HCT116 (cell line): Measurements from ENCODE around the gene YBEY. TPM values are rescaled to one million over a fixed set of nuclear protein-coding genes. Genes with fewer than 3 reads are reported as not detected.

ENCODE experiments used
- ATAC-seq: fragments of 200-7000 bp; cut with Tn5 transposase; 2 replicates; pipeline ENCODE4 v1.9.1; 2020; ENCODE audit warnings: mild to moderate bottlenecking, moderate library complexity
- BruUV-seq: library from RNA; stranded (reverse); fragments of 400-500 nt; replicated peaks from 2 replicates; lab custom pipeline; 2021; lab: Mats Ljungman, UMichigan
- CTCF ChIA-PET: fragments of 300-600 bp; sonication (Branson Sonifier 250); formaldehyde crosslinking; loops from one replicate; lab custom pipeline; 2021; ENCODE audit warnings: antibody characterized with exemption; lab: Charles Lee
- POLR2A ChIA-PET: fragments of 300-600, 350-600 bp; sonication (Branson Sonifier 250); formaldehyde crosslinking; loops from one replicate; lab custom pipeline; 2021; ENCODE audit warnings: antibody characterized with exemption; lab: Charles Lee
- RAD21 ChIA-PET, 2 experiments: fragments of 300-600 bp; sonication (Branson Sonifier 250); formaldehyde crosslinking; loops; one replicate each; lab custom pipeline; 2023; ENCODE audit warnings: low total read pairs in 2 of 2; ENCODE audit not compliant: uncharacterized antibody in 2 of 2, unreplicated experiment in 2 of 2, low non-redundant PET in 1 of 2; lab: Charles Lee
- DNase-seq: peaks from one replicate; pipeline ENCODE4 v3.0.0-alpha.2; 2010; ENCODE audit warnings: low read depth, low spot score
- H2AFZ ChIP-seq: fragments of 200-600 bp; shearing (Covaris generic), sonication (generic); 2 replicates; pipeline ENCODE4 v1.6.1; 2017; ENCODE audit warnings: low read depth, mixed run types, mixed read lengths, antibody characterized with exemption, low read length; ENCODE audit not compliant: poor library complexity, severe bottlenecking
- H3K27ac ChIP-seq: 2 replicates; pipeline ENCODE4 v1.5.1; 2012; ENCODE audit warnings: low read depth, low read length
- H3K27me3 ChIP-seq: fragments of 200-600 bp; sonication (generic); 2 replicates; pipeline ENCODE4 v1.6.1; 2016; ENCODE audit warnings: mixed run types, low read length, mixed read lengths; ENCODE audit not compliant: insufficient read depth
- H3K36me3 ChIP-seq, 2 experiments: fragments of 200-500 bp in 1 of 2; fragments of 200-600 bp in 1 of 2; sonication (Bioruptor generic) in 1 of 2; sonication (generic) in 1 of 2; 2 replicates each; pipeline versions ENCODE4 v1.5.1 to v1.6.1; 2014 to 2016; ENCODE audit warnings: low read length in 2 of 2, inconsistent platforms in 1 of 2, mixed read lengths in 1 of 2, mixed run types in 1 of 2; ENCODE audit not compliant: insufficient read depth in 2 of 2, control insufficient read depth in 1 of 2
- H3K4me1 ChIP-seq, 2 experiments: fragments of 200-600 bp in 1 of 2; sonication (generic) in 1 of 2; 2 replicates each; pipeline versions ENCODE4 v1.5.1 to v1.6.1; 2012 to 2017; ENCODE audit warnings: low read length in 2 of 2, inconsistent platforms in 1 of 2, mild to moderate bottlenecking in 1 of 2, mixed read lengths in 1 of 2, mixed run types in 1 of 2, moderate library complexity in 1 of 2; ENCODE audit not compliant: insufficient read depth in 2 of 2, control insufficient read depth in 1 of 2
- H3K4me2 ChIP-seq: fragments of 200-600 bp; sonication (generic); 2 replicates; pipeline ENCODE4 v1.6.1; 2017; ENCODE audit warnings: mixed run types, low read length, mixed read lengths
- H3K4me3 ChIP-seq, 2 experiments: fragments of 200-600 bp in 1 of 2; sonication (generic) in 1 of 2; replicated peaks in 1 of 2; 2 replicates each; pipeline ENCODE4 v1.5.1; 2011 to 2016; ENCODE audit warnings: low read length in 2 of 2, control low read depth in 1 of 2, low read depth in 1 of 2, mild to moderate bottlenecking in 1 of 2, mixed read lengths in 1 of 2, mixed run types in 1 of 2
- H3K79me2 ChIP-seq: fragments of 200-600 bp; sonication (generic); 2 replicates; pipeline ENCODE4 v1.6.1; 2017; ENCODE audit warnings: mild to moderate bottlenecking, mixed run types, low read length, moderate library complexity, mixed read lengths; ENCODE audit not compliant: insufficient read depth
- H3K9ac ChIP-seq: fragments of 200-600 bp; sonication (generic); 2 replicates; pipeline ENCODE4 v1.6.1; 2016; ENCODE audit warnings: low read length, mixed read lengths
- H3K9me2 ChIP-seq: fragments of 200-600 bp; sonication (generic), shearing (Covaris generic); 2 replicates; pipeline ENCODE4 v1.6.1; 2017; ENCODE audit warnings: mixed run types, mild to moderate bottlenecking, moderate library complexity; ENCODE audit not compliant: insufficient read depth
- H3K9me3 ChIP-seq, 2 experiments: fragments of 200-500 bp in 1 of 2; fragments of 200-600 bp in 1 of 2; sonication (Bioruptor generic) in 1 of 2; sonication (generic) in 1 of 2; 2 replicates each; pipeline ENCODE4 v1.6.1; 2014 to 2017; ENCODE audit warnings: low read length in 2 of 2, mixed read lengths in 2 of 2, inconsistent platforms in 1 of 2, low read depth in 1 of 2, mild to moderate bottlenecking in 1 of 2, mixed run types in 1 of 2, moderate library complexity in 1 of 2; ENCODE audit not compliant: control insufficient read depth in 1 of 2, insufficient read depth in 1 of 2
- H4K20me1 ChIP-seq: fragments of 200-600 bp; sonication (generic), shearing (Covaris generic); 2 replicates; pipeline ENCODE4 v1.6.1; 2017; ENCODE audit warnings: mixed run types, mild to moderate bottlenecking, moderate library complexity; ENCODE audit not compliant: insufficient read depth
- CBX3 ChIP-seq: IDR thresholded peaks from 2 replicates; pipeline ENCODE4 v1.6.1; 2012; ENCODE audit warnings: low read depth
- CEBPB ChIP-seq: IDR thresholded peaks from 2 replicates; pipeline ENCODE4 v1.6.1; 2012; ENCODE audit warnings: low read depth
- EGR1 ChIP-seq: IDR thresholded peaks from 2 replicates; pipeline ENCODE4 v1.6.1; 2012; ENCODE audit warnings: low read depth
- ELF1 ChIP-seq: IDR thresholded peaks from 2 replicates; pipeline ENCODE4 v1.6.1; 2012; ENCODE audit warnings: low read depth, borderline replicate concordance
- EZH2 ChIP-seq: fragments of 200-600 bp; sonication (generic); IDR thresholded peaks from 2 replicates; pipeline ENCODE4 v1.6.1; 2017; ENCODE audit warnings: antibody characterized with exemption, mixed run types
- EZH2phosphoT487 ChIP-seq: fragments of 200-600 bp; IDR thresholded peaks from 2 replicates; pipeline ENCODE4 v1.6.1; 2018; ENCODE audit warnings: antibody characterized with exemption, borderline replicate concordance
- FOSL1 ChIP-seq: IDR thresholded peaks from 2 replicates; pipeline ENCODE4 v1.6.1; 2012; ENCODE audit warnings: low read depth
- JUND ChIP-seq: IDR thresholded peaks from 2 replicates; pipeline ENCODE4 v1.6.1; 2012
- RAD21 ChIP-seq: IDR thresholded peaks from 2 replicates; pipeline ENCODE4 v1.6.1; 2012; ENCODE audit warnings: low read depth, mild to moderate bottlenecking
- SIN3A ChIP-seq: IDR thresholded peaks from 2 replicates; pipeline ENCODE4 v1.6.1; 2012; ENCODE audit warnings: low read depth
- SP1 ChIP-seq: IDR thresholded peaks from 2 replicates; pipeline ENCODE4 v1.6.1; 2012; ENCODE audit warnings: low read depth
- TCF7L2 ChIP-seq: IDR thresholded peaks from 2 replicates; pipeline ENCODE4 v1.7.0; 2011; ENCODE audit warnings: borderline replicate concordance, inconsistent platforms; ENCODE audit not compliant: insufficient read depth, insufficient read length; ENCODE audit errors: extremely low read depth
- YY1 ChIP-seq: IDR thresholded peaks from 2 replicates; pipeline ENCODE4 v1.6.1; 2011; ENCODE audit warnings: low read length, low read depth, moderate library complexity, mild to moderate bottlenecking; ENCODE audit not compliant: insufficient replicate concordance; ENCODE audit errors: extremely low read depth
- ZNF274 ChIP-seq: fragments of 200-500 bp; sonication (Bioruptor generic); IDR thresholded peaks from 2 replicates; pipeline ENCODE4 v1.6.1; 2014; ENCODE audit warnings: mild to moderate bottlenecking, low read depth, low read length, inconsistent platforms
- intact Hi-C: fragments of 100-400 bp; cut with micrococcal nuclease; formaldehyde crosslinking; loops from 2 replicates; pipeline ENCODE4 v1.10.0; 2022
- total RNA-seq: library from RNA; stranded (reverse); gene quantifications from one replicate; pipeline ENCODE4 v1.2.1, GENCODE V29; 2021; ENCODE audit not compliant: unreplicated experiment
- TF ChIP-seq, protein P1 (sequence below): IDR thresholded peaks from 2 replicates; pipeline ENCODE4 v1.6.1; 2012
- TF ChIP-seq, protein P2 (sequence below): IDR thresholded peaks from 2 replicates; pipeline ENCODE4 v1.6.1; 2012
- TF ChIP-seq, protein P3 (sequence below): IDR thresholded peaks from 2 replicates; pipeline ENCODE4 v1.6.1; 2011; ENCODE audit warnings: mild to moderate bottlenecking, low read length, moderate library complexity; ENCODE audit not compliant: insufficient replicate concordance; ENCODE audit errors: extremely low read depth
- TF ChIP-seq, protein P4 (sequence below), 3 experiments: fragments of 200-600 bp in 1 of 3; sonication (generic) in 1 of 3; IDR thresholded peaks in 2 of 3; conservative IDR thresholded peaks in 1 of 3; 2 replicates each; pipeline ENCODE4 v1.5.1; 2012 to 2017; ENCODE audit warnings: low read depth in 2 of 3, low read length in 2 of 3, antibody characterized with exemption in 1 of 3, borderline replicate concordance in 1 of 3, control low read depth in 1 of 3, mild to moderate bottlenecking in 1 of 3, mixed read lengths in 1 of 3, mixed run types in 1 of 3, moderate library complexity in 1 of 3; ENCODE audit not compliant: insufficient read depth in 1 of 3
- TF ChIP-seq, protein P5 (sequence below): IDR thresholded peaks from 2 replicates; pipeline ENCODE4 v1.6.1; 2012; ENCODE audit warnings: low read depth

YBEY gene
- total RNA-seq, 1 experiment from 2014 or later, result 31.5 TPM

DNA sequence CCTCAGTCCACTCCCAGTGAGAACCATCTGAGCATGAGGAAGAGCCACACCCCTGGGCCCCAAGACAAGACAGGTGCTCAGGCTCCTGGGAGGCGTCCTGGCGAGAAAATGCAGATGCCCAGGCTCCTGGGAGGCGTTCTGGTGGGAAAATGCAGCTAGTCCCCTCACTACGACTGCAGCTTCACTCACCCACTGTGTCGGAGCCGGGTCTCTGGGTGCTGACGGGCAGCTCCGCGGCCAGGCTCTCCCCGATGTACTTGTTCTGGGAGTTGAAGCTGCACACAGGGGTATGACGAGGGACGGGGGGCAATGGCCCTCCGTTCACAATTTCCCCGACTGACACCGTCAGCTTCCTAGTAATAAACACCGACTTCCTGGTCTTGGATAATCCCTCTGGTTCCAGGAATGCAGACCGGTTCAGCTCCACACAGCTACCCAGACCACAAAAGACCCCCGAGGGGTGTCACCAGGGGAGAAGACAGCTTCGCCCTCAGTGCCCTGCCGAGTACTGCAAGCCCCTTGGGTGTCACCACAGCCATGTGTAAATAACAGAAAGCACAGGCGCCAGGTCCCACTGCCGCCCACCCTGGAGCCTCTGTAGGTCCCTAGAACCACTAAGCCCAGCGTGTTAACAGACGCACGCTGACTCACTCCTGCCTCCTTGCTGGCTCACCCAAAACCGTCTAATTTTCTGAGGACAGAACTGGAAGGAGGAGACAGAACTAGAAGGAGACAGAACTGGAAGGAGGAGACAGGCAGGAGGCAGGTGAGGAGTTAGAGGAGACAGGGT is 20.2 kb upstream of the YBEY start:
- H3K9ac ChIP-seq, result no peak overlapping the region
- H3K4me1 ChIP-seq, result no peaks in the 10 kb centered on the region
- ATAC-seq (no peak), DNase-seq (no peak)
- no peak overlapping the region for H3K4me2 ChIP-seq
- TF ChIP-seq JUND (no peak), RAD21 (no peak), TCF7L2 (no peak), SIN3A (no peak), YY1 (no peak), EGR1 (no peak), EZH2phosphoT487 (no peak), EZH2 (no peak), CEBPB (no peak), ELF1 (no peak), ZNF274 (no peak), FOSL1 (no peak), SP1 (no peak), CBX3 (no peak)
- TF ChIP-seq, protein P1, sequence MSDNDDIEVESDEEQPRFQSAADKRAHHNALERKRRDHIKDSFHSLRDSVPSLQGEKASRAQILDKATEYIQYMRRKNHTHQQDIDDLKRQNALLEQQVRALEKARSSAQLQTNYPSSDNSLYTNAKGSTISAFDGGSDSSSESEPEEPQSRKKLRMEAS, result no peak
- TF ChIP-seq, protein P2, sequence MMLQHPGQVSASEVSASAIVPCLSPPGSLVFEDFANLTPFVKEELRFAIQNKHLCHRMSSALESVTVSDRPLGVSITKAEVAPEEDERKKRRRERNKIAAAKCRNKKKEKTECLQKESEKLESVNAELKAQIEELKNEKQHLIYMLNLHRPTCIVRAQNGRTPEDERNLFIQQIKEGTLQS, result no peak
- TF ChIP-seq, protein P3, sequence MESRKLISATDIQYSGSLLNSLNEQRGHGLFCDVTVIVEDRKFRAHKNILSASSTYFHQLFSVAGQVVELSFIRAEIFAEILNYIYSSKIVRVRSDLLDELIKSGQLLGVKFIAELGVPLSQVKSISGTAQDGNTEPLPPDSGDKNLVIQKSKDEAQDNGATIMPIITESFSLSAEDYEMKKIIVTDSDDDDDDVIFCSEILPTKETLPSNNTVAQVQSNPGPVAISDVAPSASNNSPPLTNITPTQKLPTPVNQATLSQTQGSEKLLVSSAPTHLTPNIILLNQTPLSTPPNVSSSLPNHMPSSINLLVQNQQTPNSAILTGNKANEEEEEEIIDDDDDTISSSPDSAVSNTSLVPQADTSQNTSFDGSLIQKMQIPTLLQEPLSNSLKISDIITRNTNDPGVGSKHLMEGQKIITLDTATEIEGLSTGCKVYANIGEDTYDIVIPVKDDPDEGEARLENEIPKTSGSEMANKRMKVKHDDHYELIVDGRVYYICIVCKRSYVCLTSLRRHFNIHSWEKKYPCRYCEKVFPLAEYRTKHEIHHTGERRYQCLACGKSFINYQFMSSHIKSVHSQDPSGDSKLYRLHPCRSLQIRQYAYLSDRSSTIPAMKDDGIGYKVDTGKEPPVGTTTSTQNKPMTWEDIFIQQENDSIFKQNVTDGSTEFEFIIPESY, result no peak
- TF ChIP-seq, protein P4, sequence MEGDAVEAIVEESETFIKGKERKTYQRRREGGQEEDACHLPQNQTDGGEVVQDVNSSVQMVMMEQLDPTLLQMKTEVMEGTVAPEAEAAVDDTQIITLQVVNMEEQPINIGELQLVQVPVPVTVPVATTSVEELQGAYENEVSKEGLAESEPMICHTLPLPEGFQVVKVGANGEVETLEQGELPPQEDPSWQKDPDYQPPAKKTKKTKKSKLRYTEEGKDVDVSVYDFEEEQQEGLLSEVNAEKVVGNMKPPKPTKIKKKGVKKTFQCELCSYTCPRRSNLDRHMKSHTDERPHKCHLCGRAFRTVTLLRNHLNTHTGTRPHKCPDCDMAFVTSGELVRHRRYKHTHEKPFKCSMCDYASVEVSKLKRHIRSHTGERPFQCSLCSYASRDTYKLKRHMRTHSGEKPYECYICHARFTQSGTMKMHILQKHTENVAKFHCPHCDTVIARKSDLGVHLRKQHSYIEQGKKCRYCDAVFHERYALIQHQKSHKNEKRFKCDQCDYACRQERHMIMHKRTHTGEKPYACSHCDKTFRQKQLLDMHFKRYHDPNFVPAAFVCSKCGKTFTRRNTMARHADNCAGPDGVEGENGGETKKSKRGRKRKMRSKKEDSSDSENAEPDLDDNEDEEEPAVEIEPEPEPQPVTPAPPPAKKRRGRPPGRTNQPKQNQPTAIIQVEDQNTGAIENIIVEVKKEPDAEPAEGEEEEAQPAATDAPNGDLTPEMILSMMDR (IDR thresholded peaks at IDR 0.05 in 2 of 3, conservative IDR thresholded peaks at IDR 0.05 in 1 of 3; ENCODE audit: borderline replicate concordance in 1 of 3, insufficient read depth in 1 of 3, low read depth in 2 of 3, low read length in 2 of 3), result no peak
- TF ChIP-seq, protein P5, sequence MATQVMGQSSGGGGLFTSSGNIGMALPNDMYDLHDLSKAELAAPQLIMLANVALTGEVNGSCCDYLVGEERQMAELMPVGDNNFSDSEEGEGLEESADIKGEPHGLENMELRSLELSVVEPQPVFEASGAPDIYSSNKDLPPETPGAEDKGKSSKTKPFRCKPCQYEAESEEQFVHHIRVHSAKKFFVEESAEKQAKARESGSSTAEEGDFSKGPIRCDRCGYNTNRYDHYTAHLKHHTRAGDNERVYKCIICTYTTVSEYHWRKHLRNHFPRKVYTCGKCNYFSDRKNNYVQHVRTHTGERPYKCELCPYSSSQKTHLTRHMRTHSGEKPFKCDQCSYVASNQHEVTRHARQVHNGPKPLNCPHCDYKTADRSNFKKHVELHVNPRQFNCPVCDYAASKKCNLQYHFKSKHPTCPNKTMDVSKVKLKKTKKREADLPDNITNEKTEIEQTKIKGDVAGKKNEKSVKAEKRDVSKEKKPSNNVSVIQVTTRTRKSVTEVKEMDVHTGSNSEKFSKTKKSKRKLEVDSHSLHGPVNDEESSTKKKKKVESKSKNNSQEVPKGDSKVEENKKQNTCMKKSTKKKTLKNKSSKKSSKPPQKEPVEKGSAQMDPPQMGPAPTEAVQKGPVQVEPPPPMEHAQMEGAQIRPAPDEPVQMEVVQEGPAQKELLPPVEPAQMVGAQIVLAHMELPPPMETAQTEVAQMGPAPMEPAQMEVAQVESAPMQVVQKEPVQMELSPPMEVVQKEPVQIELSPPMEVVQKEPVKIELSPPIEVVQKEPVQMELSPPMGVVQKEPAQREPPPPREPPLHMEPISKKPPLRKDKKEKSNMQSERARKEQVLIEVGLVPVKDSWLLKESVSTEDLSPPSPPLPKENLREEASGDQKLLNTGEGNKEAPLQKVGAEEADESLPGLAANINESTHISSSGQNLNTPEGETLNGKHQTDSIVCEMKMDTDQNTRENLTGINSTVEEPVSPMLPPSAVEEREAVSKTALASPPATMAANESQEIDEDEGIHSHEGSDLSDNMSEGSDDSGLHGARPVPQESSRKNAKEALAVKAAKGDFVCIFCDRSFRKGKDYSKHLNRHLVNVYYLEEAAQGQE, result no peak
- H2AFZ ChIP-seq, result no peak overlapping the region
- no peak overlapping the region; the same call in 1 of the 2 replicates for H3K27ac ChIP-seq
- ChIA-PET POLR2A (no interaction called here), RAD21 (no interaction called here), CTCF (no interaction called here)
- no TSS peak for BruUV-seq
- no peaks in the 10 kb centered on the region for H3K27me3 ChIP-seq
- intact Hi-C loops, result no loop called here
- no peaks in the 10 kb centered on the region for H3K9me3 ChIP-seq
- H3K4me3 ChIP-seq, result no peak overlapping the region
- H3K9me2 ChIP-seq, result no peaks in the 10 kb centered on the region
- H3K36me3 ChIP-seq, result peaks cover 32 to 61% of the 10 kb centered on the region in 2 experiments
- H3K79me2 ChIP-seq, result no peaks in the 10 kb centered on the region; the same call in 1 of the 2 replicates
- H4K20me1 ChIP-seq, result no peaks in the 10 kb centered on the region
